Measurements from ENCODE around the gene PODXL.

Gene PODXL

GRCh38 chr7:131540491-131541162 lies 15.8 kb downstream of the PODXL start:
- ChIA-PET POLR2A (no interaction called here), CTCF (interaction anchor here (1.1 to 1.3 kb wide), 2 partner anchors 25 to 114 kb away, joined by 3 to 4 read pairs; no protein-coding TSS in a partner anchor)
- no peak for TF ChIP-seq CTCF (IDR thresholded peaks at IDR 0.05; ENCODE audit: insufficient read depth, low read length, missing control alignments)
- DNase-seq (ENCODE audit: low read depth, low spot score), result no peak
- H3K4me3 ChIP-seq (ENCODE audit: low read depth, low read length), result no peak overlapping the region

DNA sequence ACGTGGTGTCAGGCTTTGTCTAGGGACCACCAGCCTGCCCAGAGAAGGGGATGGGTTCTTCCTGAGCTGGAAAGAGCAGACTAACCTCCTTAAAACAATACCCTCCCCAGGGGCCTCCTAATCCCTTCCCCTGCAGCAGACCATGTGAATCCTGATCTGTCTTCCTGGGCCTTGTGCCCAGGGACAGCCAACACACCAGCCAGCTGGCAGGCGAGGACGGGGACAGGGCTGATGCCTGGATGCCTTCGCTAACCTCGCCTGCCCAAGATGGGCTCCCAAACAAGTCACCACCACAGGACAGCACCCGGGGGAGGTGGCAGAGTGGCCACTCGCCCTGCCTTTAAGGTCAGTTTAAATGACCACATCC lies 17.6 kb downstream of the PODXL start:
- ChIA-PET POLR2A (no interaction called here), CTCF (interaction anchor here (1.3 to 7.0 kb wide), 4 partner anchors 15 to 150 kb away, joined by 4 to 53 read pairs (median 8); no protein-coding TSS in a partner anchor)
- no peak for DNase-seq (ENCODE audit: low read depth, low spot score)
- no peak overlapping the region for H3K4me3 ChIP-seq (ENCODE audit: low read depth, low read length)
- no peak for TF ChIP-seq CTCF (IDR thresholded peaks at IDR 0.05; ENCODE audit: insufficient read depth, low read length, missing control alignments)

DNA sequence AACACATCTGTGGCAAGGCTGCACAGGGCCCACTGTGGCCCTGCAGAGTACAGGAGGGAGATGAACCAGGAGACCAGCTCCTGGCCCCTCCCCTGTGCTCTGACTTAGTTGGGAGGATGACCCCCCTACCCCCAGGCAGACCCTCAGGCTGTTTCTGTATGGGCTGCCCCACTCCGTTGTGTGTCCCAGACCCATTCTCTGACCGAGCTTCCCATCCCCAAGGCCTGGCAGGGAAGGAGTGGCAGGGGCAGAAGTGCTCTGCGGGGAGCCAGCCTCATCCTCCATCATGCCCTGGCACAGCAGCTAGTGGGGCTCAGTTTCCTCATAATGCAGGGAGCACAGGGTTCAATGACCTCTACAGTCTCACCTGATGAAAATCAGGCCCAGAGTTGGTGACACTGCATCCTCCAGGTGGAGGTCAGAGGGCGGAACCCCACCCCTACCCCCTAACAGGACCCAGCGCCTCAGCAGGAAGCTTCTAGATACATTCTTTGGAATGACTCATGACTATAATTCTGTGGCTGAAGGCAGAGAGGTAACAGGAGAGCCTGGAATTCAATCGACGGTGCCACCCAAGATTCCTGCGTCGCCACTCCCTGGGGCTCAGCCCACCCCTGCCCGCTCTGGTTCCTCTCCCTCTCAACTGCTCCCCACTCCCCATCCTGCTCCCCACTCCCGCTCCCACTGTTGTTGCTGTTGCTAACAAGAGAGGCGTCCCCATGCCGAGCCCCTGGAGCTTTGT lies 18.2 kb downstream of the PODXL start:
- no peak overlapping the region for H3K4me3 ChIP-seq (ENCODE audit: low read depth, low read length)
- ChIA-PET POLR2A (no interaction called here), CTCF (interaction anchor here (1.3 to 7.0 kb wide), 6 partner anchors 8 to 151 kb away, joined by 4 to 53 read pairs (median 14); no protein-coding TSS in a partner anchor)
- no peak for DNase-seq (ENCODE audit: low read depth, low spot score)
- no peak for TF ChIP-seq CTCF (IDR thresholded peaks at IDR 0.05; ENCODE audit: insufficient read depth, low read length, missing control alignments)

- TF ChIP-seq CTCF (IDR thresholded peaks at IDR 0.05; ENCODE audit: insufficient read depth, low read length, missing control alignments), result no peak
- POLR2A ChIA-PET, result no interaction called here
- no peak overlapping the region for H3K4me3 ChIP-seq (ENCODE audit: low read depth, low read length)
- CTCF ChIA-PET, result interaction anchor here (0.7 to 7.0 kb wide), 5 partner anchors 9 to 118 kb away, joined by 3 to 53 read pairs (median 19); no protein-coding TSS in a partner anchor
- no peak for DNase-seq (ENCODE audit: low read depth, low spot score)
Measured at GRCh38 chr7:131537571-131537978, 18.9 kb downstream of the PODXL start.

- no peak overlapping the region for H3K4me3 ChIP-seq (ENCODE audit: low read depth, low read length)
- POLR2A ChIA-PET, result no interaction called here
- no peak for TF ChIP-seq CTCF (IDR thresholded peaks at IDR 0.05; ENCODE audit: insufficient read depth, low read length, missing control alignments)
- CTCF ChIA-PET, result interaction anchor here (0.6 to 7.0 kb wide), 4 partner anchors 10 to 119 kb away, joined by 3 to 53 read pairs (median 24); no protein-coding TSS in a partner anchor
- DNase-seq (ENCODE audit: low read depth, low spot score), result no peak
Measured at GRCh38 chr7:131536361-131536849, 20.0 kb downstream of the PODXL start.
